GM12878 (cell line): Measurements from ENCODE around the gene SLC15A4. TPM values are rescaled to one million over a fixed set of nuclear protein-coding genes. Genes with fewer than 3 reads are reported as not detected.

Source experiments
- ATAC-seq: fragments of 200-7000 bp; cut with Tn5 transposase; 3 replicates; pipeline ENCODE4 v1.9.1; 2020; ENCODE audit warnings: mild to moderate bottlenecking, moderate library complexity
- BruUV-seq: library from RNA; stranded (reverse); fragments of 400-500 nt; replicated peaks from 2 replicates; lab custom pipeline; 2021; lab: Mats Ljungman, UMichigan
- CTCF ChIA-PET: fragments of 300-600 bp; sonication (Branson Sonifier 250); formaldehyde crosslinking; extraction: SDS; loops from one replicate; lab custom pipeline; 2021; ENCODE audit warnings: inconsistent platforms; lab: Yijun Ruan, JAX
- POLR2A ChIA-PET: fragments of 350-600 bp; formaldehyde crosslinking; extraction: SDS; loops from one replicate; lab custom pipeline; 2021; ENCODE audit warnings: inconsistent platforms; lab: Charles Lee
- RAD21 ChIA-PET: fragments of 300-600 bp; sonication (Branson Sonifier 250); formaldehyde crosslinking; loops from one replicate; lab custom pipeline; 2023; ENCODE audit warnings: antibody characterized with exemption; ENCODE audit not compliant: unreplicated experiment; lab: Charles Lee
- SMC1A ChIA-PET: fragments of 300-600 bp; sonication (Branson Sonifier 250); formaldehyde crosslinking; loops from one replicate; lab custom pipeline; 2023; ENCODE audit not compliant: unreplicated experiment, uncharacterized antibody; lab: Charles Lee
- DNase-seq: peaks from one replicate; pipeline ENCODE4 v3.0.0-alpha.2; 2011; ENCODE audit warnings: low read depth, low spot score
- FAIRE-seq: peaks from 3 replicates; lab custom pipeline; 2011; peaks lifted over from hg19 to GRCh38; lab: Jason Lieb, UNC
- H2AFZ ChIP-seq: 2 replicates; pipeline ENCODE4 v1.6.0; 2011; ENCODE audit warnings: low read depth, low read length, control low read depth; ENCODE audit not compliant: control insufficient read depth
- H3K27ac ChIP-seq: 2 replicates; pipeline ENCODE4 v1.5.1; 2011; ENCODE audit warnings: control low read depth; ENCODE audit not compliant: control insufficient read depth, insufficient read depth
- H3K27me3 ChIP-seq, 2 experiments: replicated peaks in 1 of 2; 2 replicates each; pipeline versions ENCODE4 v1.6.0 to v1.6.1; 2011; ENCODE audit warnings: low read length in 1 of 2; ENCODE audit not compliant: control insufficient read depth in 2 of 2, insufficient read depth in 2 of 2
- H3K36me3 ChIP-seq, 2 experiments: 2 replicates each; pipeline ENCODE4 v1.5.1; 2011; ENCODE audit warnings: low read length in 1 of 2; ENCODE audit not compliant: control insufficient read depth in 2 of 2, insufficient read depth in 2 of 2
- H3K4me1 ChIP-seq: 2 replicates; pipeline ENCODE4 v1.6.1; 2011; ENCODE audit warnings: mild to moderate bottlenecking, low read length, moderate library complexity, mixed read lengths; ENCODE audit not compliant: control insufficient read depth, insufficient read depth
- H3K4me2 ChIP-seq: 2 replicates; pipeline ENCODE4 v1.6.0; 2011; ENCODE audit warnings: control low read depth; ENCODE audit not compliant: control insufficient read depth, insufficient read depth
- H3K4me3 ChIP-seq: fragments of 200-600 bp; sonication (generic); 2 replicates; pipeline ENCODE4 v1.5.1; 2016
- H3K79me2 ChIP-seq: 2 replicates; pipeline ENCODE4 v1.6.0; 2011; ENCODE audit warnings: low read length; ENCODE audit not compliant: control insufficient read depth, insufficient read depth
- H3K9ac ChIP-seq: 2 replicates; pipeline ENCODE4 v1.8.0; 2011; ENCODE audit warnings: low read length, control low read depth, mixed read lengths; ENCODE audit not compliant: control insufficient read depth, insufficient read depth
- H3K9me3 ChIP-seq: replicated peaks from 3 replicates; pipeline ENCODE4 v1.5.1; 2011; ENCODE audit warnings: mild to moderate bottlenecking, low read length; ENCODE audit not compliant: control insufficient read depth, insufficient read depth
- H4K20me1 ChIP-seq: 2 replicates; pipeline ENCODE4 v1.6.0; 2011; ENCODE audit not compliant: control insufficient read depth, insufficient read depth
- BCL11A ChIP-seq: IDR thresholded peaks from 2 replicates; pipeline ENCODE4 v1.6.1; 2011; ENCODE audit warnings: low read depth, low read length
- CEBPB ChIP-seq, 2 experiments: fragments of 150-350 bp in 1 of 2; IDR thresholded peaks; 2 replicates each; pipeline ENCODE4 v1.6.1; 2012 to 2014; ENCODE audit warnings: low read depth in 2 of 2, low read length in 2 of 2, borderline replicate concordance in 1 of 2, inconsistent platforms in 1 of 2
- CEBPZ ChIP-seq: fragments of 150-350 bp; IDR thresholded peaks from 2 replicates; pipeline ENCODE4 v1.6.1; 2016; ENCODE audit warnings: low read depth, low read length
- CHD2 ChIP-seq: IDR thresholded peaks from 2 replicates; pipeline ENCODE4 v1.6.1; 2011; ENCODE audit warnings: low read depth, low read length, improper control_type of control experiment, borderline replicate concordance
- CREB1 ChIP-seq: IDR thresholded peaks from 2 replicates; pipeline ENCODE4 v1.6.1; 2012; ENCODE audit warnings: low read depth, mild to moderate bottlenecking, inconsistent platforms
- E4F1 ChIP-seq: fragments of 450-650 bp; IDR thresholded peaks from 2 replicates; pipeline ENCODE4 v1.6.1; 2018; ENCODE audit warnings: borderline replicate concordance, mild to moderate bottlenecking; ENCODE audit not compliant: partially characterized antibody
- ETV6 ChIP-seq, 2 experiments: fragments of 450-650 bp in 1 of 2; IDR thresholded peaks in 1 of 2; conservative IDR thresholded peaks in 1 of 2; 2 replicates each; pipeline ENCODE4 v1.6.1; 2014; ENCODE audit warnings: antibody characterized with exemption in 1 of 2, borderline replicate concordance in 1 of 2, low read depth in 1 of 2, mild to moderate bottlenecking in 1 of 2, moderate library complexity in 1 of 2
- FOXK2 ChIP-seq: fragments of 450-650 bp; IDR thresholded peaks from 2 replicates; pipeline ENCODE4 v1.6.1; 2017; ENCODE audit warnings: mild to moderate bottlenecking, moderate library complexity
- HCFC1 ChIP-seq: fragments of 150-350 bp; IDR thresholded peaks from 2 replicates; pipeline ENCODE4 v1.6.1; 2014; ENCODE audit warnings: low read length
- IRF5 ChIP-seq: fragments of 450-650 bp; IDR thresholded peaks from 2 replicates; pipeline ENCODE4 v1.6.1; 2017; ENCODE audit warnings: borderline replicate concordance
- JUNB ChIP-seq: IDR thresholded peaks from 2 replicates; pipeline ENCODE4 v1.6.1; 2016; ENCODE audit warnings: antibody characterized with exemption, mild to moderate bottlenecking
- RAD51 ChIP-seq: fragments of 450-650 bp; IDR thresholded peaks from 2 replicates; pipeline ENCODE4 v1.6.1; 2016; ENCODE audit warnings: moderate library complexity, mild to moderate bottlenecking, inconsistent platforms
- STAT1 ChIP-seq: fragments of 450-650 bp; conservative IDR thresholded peaks from 2 replicates; pipeline ENCODE4 v1.6.1; 2014; ENCODE audit warnings: antibody characterized with exemption, mild to moderate bottlenecking
- STAT3 ChIP-seq: IDR thresholded peaks from 2 replicates; pipeline ENCODE4 v1.6.1; 2011; ENCODE audit warnings: low read depth, low read length, improper control_type of control experiment
- TBL1XR1 ChIP-seq: IDR thresholded peaks from 2 replicates; pipeline ENCODE4 v1.6.1; 2012; ENCODE audit warnings: low read depth, low read length, improper control_type of control experiment
- WGBS: methylation state at CpG from one replicate; pipeline ENCODE4 v1.1.6; 2016; ENCODE audit warnings: low lambda C conversion rate; ENCODE audit not compliant: insufficient replicate concordance, insufficient coverage; ENCODE audit errors: missing lambda C conversion rate; 5-methylcytosine and 5-hydroxymethylcytosine counted together
- in situ Hi-C: fragments of 300-500 bp; cut with MboI; formaldehyde crosslinking; loops from 9 replicates; pipeline ENCODE4 v1.14.3; 2018; ENCODE audit warnings: mixed read lengths
- intact Hi-C: fragments of 100-400 bp; cut with micrococcal nuclease; formaldehyde crosslinking; loops from one replicate; pipeline ENCODE4 v1.14.2; 2022; ENCODE audit not compliant: unreplicated experiment
- polyA plus RNA-seq, 11 experiments: library from polyadenylated mRNA; depleted of rRNA in 4 of 11; unstranded in 6 of 11; stranded (reverse) in 5 of 11; fragments of >200 nt; fragmentation: Nextera tagmentation in 4 of 11; fragmentation: Illumina TruSeq in 1 of 11; extraction: Ambion mirVana in 4 of 11; extraction: Trizol in 1 of 11; gene quantifications; 1 replicate in 1 of 11; 2 replicates in 10 of 11; pipeline versions ENCODE4 v1.2.1 to v1.2.3, GENCODE V29; 2011 to 2016; ENCODE audit warnings: inconsistent platforms in 2 of 11, missing spikeins in 2 of 11, low read depth in 1 of 11
- total RNA-seq, 4 experiments: library from RNA; depleted of rRNA in 3 of 4; stranded (reverse); fragments of >200 nt in 3 of 4; fragmentation: Illumina TruSeq in 1 of 4; extraction: Trizol in 1 of 4; gene quantifications; 2 replicates each; pipeline versions ENCODE4 v1.2.1 to v1.2.3, GENCODE V29; 2013 to 2021

Gene SLC15A4
- total and polyA plus RNA-seq, 10 of the 15 experiments (the other 5 are each of a cell fraction or from before 2014, with no cell fraction given): 12.7 to 257 (median 36.6) TPM

GRCh38 chr12:128817111-128818015 is 6.4 kb downstream of the SLC15A4 start:
- intact Hi-C loops (loop anchor here (1.0 kb wide), 1 partner anchor 39 kb away; no protein-coding TSS in a partner anchor), in situ Hi-C loops (no loop called here)
- RAD21 ChIA-PET: interaction anchor here (0.9 to 3.8 kb wide), 11 partner anchors 10 to 36 kb away, joined by 3 to 36 read pairs (median 4); no protein-coding TSS in a partner anchor
- H3K27ac ChIP-seq: peak overlapping the region; percentile 94
- peaks cover 11 to 27% of the 10 kb centered on the region in 2 experiments for H3K36me3 ChIP-seq
- peak; percentile 90 for DNase-seq
- H4K20me1 ChIP-seq: no peaks in the 10 kb centered on the region
- H3K4me2 ChIP-seq: peak overlapping the region; percentile 93
- FAIRE-seq: peak; percentile 41
- H3K4me3 ChIP-seq: peak overlapping the region; percentile 98
- peak overlapping the region; percentile 88 for H3K9ac ChIP-seq
- ATAC-seq: peak; percentile 42
- no peak overlapping the region for H2AFZ ChIP-seq
- H3K79me2 ChIP-seq: peaks cover 100% of the 10 kb centered on the region
- POLR2A ChIA-PET: interaction anchor here (0.7 to 12.9 kb wide), 9 partner anchors 7 to 100 kb away, joined by 3 to 253 read pairs (median 4); no protein-coding TSS in a partner anchor
- CTCF ChIA-PET: interaction anchor here (1.1 to 6.0 kb wide), 6 partner anchors 11 to 34 kb away, joined by 3 to 31 read pairs (median 4); no protein-coding TSS in a partner anchor
- WGBS: 1% methylated on average over 8 of the region's 8 CpGs
- no peaks in the 10 kb centered on the region for H3K9me3 ChIP-seq
- BruUV-seq: no TSS peak
- SMC1A ChIA-PET: interaction anchor here (0.7 to 10.0 kb wide), 12 partner anchors 7 to 99 kb away, joined by 3 to 261 read pairs (median 4); no protein-coding TSS in a partner anchor
- H3K27me3 ChIP-seq: no peaks in the 10 kb centered on the region
- peaks cover 70% of the 10 kb centered on the region for H3K4me1 ChIP-seq
- TF ChIP-seq FOXK2: no peak
- peak in 1 of 2 experiments; percentile 87; a peak in 2 of 4 replicates for TF ChIP-seq CEBPB (IDR thresholded peaks at IDR 0.05; ENCODE audit: borderline replicate concordance in 1 of 2, low read depth in 2 of 2, low read length in 2 of 2)
- TF ChIP-seq ETV6 (conservative IDR thresholded peaks at IDR 0.05 in 1 of 2, IDR thresholded peaks at IDR 0.05 in 1 of 2; ENCODE audit: borderline replicate concordance in 1 of 2, low read depth in 1 of 2): no peak
- no peak for TF ChIP-seq E4F1
- TF ChIP-seq CREB1: peak; percentile 43; the same call in 1 of the 2 replicates
- TF ChIP-seq HCFC1: no peak
- TF ChIP-seq CEBPZ: no peak
- TF ChIP-seq BCL11A: 0 out of 2 replicates have a peak, but pooled peaks have one; percentile 20
- peak; percentile 32; the same call in 1 of the 2 replicates for TF ChIP-seq CHD2
- no peak for TF ChIP-seq STAT1
- no peak for TF ChIP-seq IRF5
- peak; percentile 68 for TF ChIP-seq RAD51
- 0 out of 2 replicates have a peak, but pooled peaks have one; percentile 46 for TF ChIP-seq TBL1XR1
- peak; percentile 31; the same call in 1 of the 2 replicates for TF ChIP-seq JUNB
- no peak for TF ChIP-seq STAT3
